Common myeloid progenitor, CD34-positive (primary cell): Measurements from ENCODE around the gene CLIP4.
"Not testable (repeated sequence)": the region's sequence is repeated elsewhere in the genome, so short reads cannot be mapped to it uniquely, and the experiment has no call there.

Source experiments
- CTCF ChIA-PET: fragments of 350-600 bp; sonication (Branson Sonifier 250); formaldehyde crosslinking; loops from one replicate; lab custom pipeline; 2021; ENCODE audit warnings: antibody characterized with exemption; lab: Charles Lee
- POLR2A ChIA-PET: fragments of 350-600 bp; sonication (Branson Sonifier 250); formaldehyde crosslinking; loops from one replicate; lab custom pipeline; 2021; ENCODE audit warnings: antibody characterized with exemption; lab: Charles Lee
- DNase-seq, 3 donors: peaks; one replicate each; pipeline versions ENCODE4 v3.0.0 to v3.0.0-alpha.2; 2013
- H3K27ac ChIP-seq, 2 experiments: 1 replicate in 1 of 2; 2 replicates in 1 of 2; pipeline ENCODE4 v1.7.0; 2013; ENCODE audit warnings: inconsistent platforms in 2 of 2, low read length in 2 of 2, mild to moderate bottlenecking in 2 of 2, low read depth in 1 of 2, moderate library complexity in 1 of 2; ENCODE audit not compliant: severe bottlenecking in 2 of 2, insufficient read depth in 1 of 2, poor library complexity in 1 of 2
- H3K27me3 ChIP-seq, 5 experiments: replicated peaks in 2 of 5; 1 replicate in 3 of 5; 2 replicates in 2 of 5; pipeline versions ENCODE4 v1.6.1 to v1.7.0; 2013; ENCODE audit warnings: low read length in 4 of 5, mild to moderate bottlenecking in 2 of 5, moderate library complexity in 2 of 5, inconsistent platforms in 1 of 5; ENCODE audit not compliant: insufficient read depth in 5 of 5, control insufficient read depth in 4 of 5
- H3K36me3 ChIP-seq, 4 experiments: 1 replicate in 2 of 4; 2 replicates in 2 of 4; pipeline versions ENCODE4 v1.6.1 to v1.7.0; 2013; ENCODE audit warnings: low read length in 3 of 4, control low read depth in 1 of 4, mild to moderate bottlenecking in 1 of 4; ENCODE audit not compliant: control insufficient read depth in 4 of 4, insufficient read depth in 4 of 4
- H3K4me1 ChIP-seq, 4 experiments: 1 replicate in 3 of 4; 2 replicates in 1 of 4; pipeline versions ENCODE4 v1.6.1 to v1.7.1; 2013; ENCODE audit warnings: low read length in 3 of 4, mild to moderate bottlenecking in 3 of 4, control low read depth in 1 of 4, inconsistent platforms in 1 of 4, moderate library complexity in 1 of 4; ENCODE audit not compliant: control insufficient read depth in 4 of 4, insufficient read depth in 4 of 4; ENCODE audit errors: control extremely low read depth in 1 of 4
- H3K4me3 ChIP-seq, 7 experiments: 1 replicate in 4 of 7; 2 replicates in 3 of 7; pipeline versions ENCODE4 v1.5.1 to v1.7.0; 2013; ENCODE audit warnings: mild to moderate bottlenecking in 7 of 7, low read length in 6 of 7, moderate library complexity in 6 of 7, inconsistent platforms in 2 of 7, low read depth in 2 of 7, control low read depth in 1 of 7; ENCODE audit not compliant: insufficient read depth in 4 of 7, control insufficient read depth in 1 of 7; ENCODE audit errors: extremely low read depth in 1 of 7
- H3K9me3 ChIP-seq, 5 experiments: 1 replicate in 4 of 5; 2 replicates in 1 of 5; pipeline versions ENCODE4 v1.6.1 to v1.7.1; 2013; ENCODE audit warnings: low read length in 4 of 5, mild to moderate bottlenecking in 2 of 5, inconsistent platforms in 1 of 5, low read depth in 1 of 5, moderate library complexity in 1 of 5; ENCODE audit not compliant: control insufficient read depth in 4 of 5, insufficient read depth in 2 of 5; ENCODE audit errors: control extremely low read depth in 1 of 5
- WGBS: methylation state at CpG from one replicate; pipeline ENCODE4 v1.1.5; 2013; ENCODE audit not compliant: insufficient coverage; 5-methylcytosine and 5-hydroxymethylcytosine counted together

Gene CLIP4

DNA sequence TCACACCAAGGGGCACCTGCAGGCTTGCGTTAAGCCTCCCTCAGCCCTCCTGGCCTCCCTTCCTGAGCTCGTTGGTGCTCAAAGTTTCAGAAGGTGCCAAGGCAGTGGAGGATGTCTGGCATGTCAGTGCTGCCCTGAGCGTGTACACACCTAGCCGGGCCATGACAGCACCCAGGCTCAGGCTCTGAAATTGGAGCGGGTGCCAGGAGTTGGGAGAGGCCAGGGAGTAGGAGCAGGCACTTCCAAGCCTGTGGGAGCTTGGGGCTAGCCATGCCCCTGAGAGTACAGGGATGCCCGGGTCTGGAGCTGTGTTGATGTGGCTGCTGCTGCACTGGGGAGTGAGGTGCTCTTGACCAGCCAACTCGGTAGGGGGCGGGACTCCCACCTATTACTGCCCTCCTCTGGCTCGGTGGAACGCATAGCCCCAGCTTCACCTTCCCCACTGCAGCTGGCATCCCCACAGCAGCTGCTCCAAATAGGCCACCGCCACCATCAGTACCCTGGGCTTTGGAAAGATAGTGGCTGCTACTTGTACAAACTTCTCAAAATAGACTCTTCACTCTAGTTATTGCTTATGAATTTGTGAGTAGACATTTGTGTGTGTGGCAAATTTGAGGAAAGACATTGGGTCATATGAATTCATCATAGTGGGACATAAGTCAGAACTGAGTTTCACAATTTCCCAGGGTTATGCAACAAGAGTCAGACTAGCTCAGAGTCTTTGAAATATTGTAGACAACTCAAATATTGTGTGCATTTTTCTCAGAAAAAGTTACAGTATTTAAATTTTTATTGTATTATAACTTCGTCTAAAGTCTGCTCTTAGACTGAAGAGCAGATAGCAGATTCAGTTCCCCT, 34.1 kb upstream of the CLIP4 start:
- CTCF ChIA-PET: no interaction called here
- H3K27me3 ChIP-seq: no peaks in the 10 kb centered on the region
- H3K27ac ChIP-seq: no peak overlapping the region
- H3K4me3 ChIP-seq: no peak overlapping the region
- 84% methylated on average over 6 of the region's 12 CpGs for WGBS
- H3K4me1 ChIP-seq: no peaks in the 10 kb centered on the region
- H3K36me3 ChIP-seq: no peaks in the 10 kb centered on the region
- peaks cover 0 to 28% (median 16%) of the 10 kb centered on the region in 5 experiments for H3K9me3 ChIP-seq
- DNase-seq: no peak
- POLR2A ChIA-PET: interaction anchor here (0.5 to 0.6 kb wide), 2 partner anchors 1100 to 1420 kb away, joined by 3 read pairs; no protein-coding TSS in a partner anchor

DNA sequence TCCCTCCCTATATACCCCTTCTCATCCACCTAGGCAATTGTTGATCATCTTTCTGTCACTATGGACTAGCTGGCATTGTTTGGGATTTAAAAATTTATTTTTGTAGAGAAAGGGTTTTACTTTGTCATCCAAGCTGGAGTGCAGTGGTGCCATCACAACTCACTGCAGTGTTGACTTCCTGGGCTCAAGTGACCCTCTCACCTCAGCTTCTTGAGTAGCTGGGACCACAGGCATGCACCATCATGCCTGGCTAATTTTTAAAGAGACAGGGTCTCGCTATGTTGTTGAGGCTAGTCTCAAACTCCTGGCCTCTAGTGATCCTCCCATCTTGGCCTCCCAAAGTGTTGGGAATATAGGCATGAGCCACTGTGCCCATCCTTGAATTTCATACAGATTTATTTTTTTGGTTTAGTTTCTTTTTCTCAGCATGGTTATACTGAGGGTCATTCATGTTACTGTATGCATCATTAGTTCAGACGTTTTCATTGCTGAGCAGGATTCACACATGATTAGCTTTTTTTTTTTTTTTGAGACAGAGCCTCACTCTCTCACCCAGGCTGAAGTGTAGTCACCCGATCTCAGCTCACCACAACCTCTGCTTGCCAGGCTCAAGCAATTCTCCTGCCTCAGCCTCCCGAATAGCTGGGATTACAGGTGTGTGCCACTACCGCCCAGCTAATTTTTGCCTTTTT, 32.3 kb upstream of the CLIP4 start:
- H3K4me3 ChIP-seq: no peak overlapping the region
- H3K9me3 ChIP-seq: peaks cover 0 to 25% (median 16%) of the 10 kb centered on the region in 5 experiments
- no peak for DNase-seq
- H3K27ac ChIP-seq: no peak overlapping the region
- H3K27me3 ChIP-seq: no peaks in the 10 kb centered on the region
- 91% methylated on average over 4 of the region's 5 CpGs for WGBS
- H3K36me3 ChIP-seq: no peaks in the 10 kb centered on the region
- H3K4me1 ChIP-seq: no peaks in the 10 kb centered on the region
- CTCF ChIA-PET: interaction anchor here (1.6 kb wide), 1 partner anchor 13 kb away, joined by 6 read pairs; no protein-coding TSS in a partner anchor
- POLR2A ChIA-PET: no interaction called here

DNA sequence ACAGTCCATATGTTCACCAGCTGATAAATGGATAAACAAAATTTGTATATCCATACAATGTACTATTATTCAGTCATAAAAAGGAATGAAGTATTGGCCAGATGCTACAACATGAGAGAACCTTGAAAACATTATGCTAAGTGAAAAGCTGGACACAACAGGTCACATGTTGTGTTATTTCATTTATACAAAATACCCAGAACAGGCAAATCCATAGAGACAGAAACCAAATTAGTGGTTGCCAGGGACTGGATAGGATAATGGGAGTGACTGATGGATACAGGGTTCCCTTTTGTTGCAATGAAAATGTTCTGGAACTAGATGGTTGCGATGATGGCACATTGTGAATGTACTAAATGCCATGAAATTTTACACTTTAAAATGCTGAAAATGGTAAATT, 30.7 kb upstream of the CLIP4 start:
- no peak for DNase-seq
- POLR2A ChIA-PET: no interaction called here

DNA sequence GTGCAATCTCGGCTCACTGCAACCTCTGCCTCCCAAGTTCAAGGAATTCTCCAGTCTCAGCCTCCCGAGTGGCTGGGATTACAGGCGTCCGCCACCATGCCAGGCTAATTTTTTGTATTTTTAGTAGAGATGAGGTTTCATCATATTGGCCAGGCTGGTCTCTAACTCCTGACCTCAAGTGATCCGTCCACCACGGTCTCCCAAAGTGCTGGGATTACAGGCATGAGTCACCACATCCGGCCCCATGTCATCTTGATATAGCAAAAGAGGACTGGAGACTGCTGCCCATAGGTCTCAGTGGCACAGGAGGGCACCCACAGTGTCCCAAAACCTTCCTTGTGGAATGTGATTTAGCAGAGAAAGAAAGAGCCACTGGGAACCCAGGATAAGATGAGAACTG, 24.9 kb upstream of the CLIP4 start:
- CTCF ChIA-PET: not testable (repeated sequence)
- 94% methylated on average over 5 of the region's 7 CpGs for WGBS

More for the DNA sequence above, 30.7 kb upstream of the CLIP4 start:
- Histone ChIP-seq H3K9me3 (peaks cover 0 to 16% (median 12%) of the 10 kb centered on the region in 5 experiments), H3K4me3 (no peak overlapping the region), H3K36me3 (no peaks in the 10 kb centered on the region), H3K27me3 (no peaks in the 10 kb centered on the region), H3K4me1 (no peaks in the 10 kb centered on the region), H3K27ac (no peak overlapping the region)
- CTCF ChIA-PET: interaction anchor here (1.6 kb wide), 1 partner anchor 11 kb away, joined by 6 read pairs; no protein-coding TSS in a partner anchor
- WGBS: no CpG with 5 or more reads among the region's 1 CpG

DNA sequence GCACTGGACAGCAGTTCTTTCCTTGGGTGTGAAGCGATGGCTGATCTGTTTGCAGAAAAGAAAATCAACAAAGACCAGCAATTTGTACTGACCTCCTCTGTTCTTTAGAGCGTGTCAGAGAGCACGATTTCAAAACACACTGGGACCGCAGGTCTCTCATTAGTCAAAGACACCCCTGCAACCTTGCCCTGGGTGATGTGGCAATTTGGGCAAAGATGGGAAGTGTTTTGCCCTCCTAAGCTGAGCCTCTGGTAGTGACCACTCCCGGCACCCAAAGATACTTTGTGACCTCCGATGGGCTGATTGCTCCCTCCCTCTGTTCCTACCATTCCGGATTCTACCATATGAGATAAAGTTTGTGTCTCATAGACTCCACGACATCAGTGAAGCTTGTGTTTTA, 18.2 kb upstream of the CLIP4 start:
- no peak overlapping the region for H3K4me3 ChIP-seq
- WGBS: 93% methylated on average over 7 of the region's 8 CpGs
- no peaks in the 10 kb centered on the region for H3K36me3 ChIP-seq
- H3K4me1 ChIP-seq: no peaks in the 10 kb centered on the region
- H3K27ac ChIP-seq: no peak overlapping the region
- no peaks in the 10 kb centered on the region for H3K9me3 ChIP-seq
- ChIA-PET CTCF (interaction anchor here (1.1 to 1.7 kb wide), 2 partner anchors 9 to 13 kb away, joined by 5 to 6 read pairs; no protein-coding TSS in a partner anchor), POLR2A (no interaction called here)
- DNase-seq: no peak
- H3K27me3 ChIP-seq: no peaks in the 10 kb centered on the region

More for the DNA sequence above, 24.9 kb upstream of the CLIP4 start:
- DNase-seq, H3K27me3 ChIP-seq, H3K4me1 ChIP-seq, H3K36me3 ChIP-seq, H3K9me3 ChIP-seq, H3K4me3 ChIP-seq, POLR2A ChIA-PET, H3K27ac ChIP-seq: not testable (repeated sequence)

DNA sequence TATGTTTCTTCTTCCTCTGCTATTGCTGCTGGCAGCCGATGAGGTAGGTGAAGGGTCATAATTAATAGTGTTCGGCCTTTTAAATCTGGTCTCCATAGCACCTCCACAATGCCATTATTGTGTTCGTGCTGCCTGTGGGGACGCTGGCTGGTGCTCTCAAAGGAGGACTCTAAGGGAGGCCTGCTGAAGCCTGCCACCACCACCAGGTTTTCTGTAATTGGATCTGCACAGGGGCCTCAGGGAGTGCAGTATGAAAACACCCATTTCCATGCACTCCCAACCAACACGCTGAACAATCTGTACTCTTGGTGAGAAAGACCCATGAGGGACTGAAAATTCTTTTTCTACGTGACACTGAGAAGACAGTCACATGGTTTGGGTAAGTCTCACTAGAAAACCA, 17.6 kb upstream of the CLIP4 start:
- H3K4me1 ChIP-seq: no peaks in the 10 kb centered on the region
- POLR2A ChIA-PET: no interaction called here
- H3K4me3 ChIP-seq: no peak overlapping the region
- no peaks in the 10 kb centered on the region for H3K9me3 ChIP-seq
- H3K27ac ChIP-seq: no peak overlapping the region
- no peak for DNase-seq
- 100% methylated on average over 6 of the region's 6 CpGs for whole genome bisulfite sequencing
- no peaks in the 10 kb centered on the region for H3K36me3 ChIP-seq
- H3K27me3 ChIP-seq: no peaks in the 10 kb centered on the region
- CTCF ChIA-PET: no interaction called here

DNA sequence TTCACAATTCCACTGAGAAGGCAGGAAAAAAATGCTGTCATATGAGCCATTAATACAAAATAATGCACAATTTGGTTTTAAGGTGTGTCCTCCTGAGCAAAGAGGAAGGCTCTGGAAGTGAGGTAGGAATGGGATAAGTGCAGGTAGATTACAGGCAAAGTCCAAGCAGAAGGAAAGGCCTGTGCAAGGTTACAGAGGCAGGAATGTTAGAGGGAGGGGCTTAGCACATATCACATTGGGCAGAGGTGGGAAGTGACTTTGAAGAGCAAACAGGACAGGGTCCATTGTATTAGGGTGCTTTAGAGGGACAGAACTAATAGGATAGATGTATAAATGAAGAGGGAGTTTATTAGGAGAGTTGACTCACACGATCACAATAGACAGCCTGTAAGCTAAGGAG, 14.7 kb upstream of the CLIP4 start:
- Histone ChIP-seq H3K9me3 (no peaks in the 10 kb centered on the region), H3K4me3 (no peak overlapping the region), H3K27me3 (no peaks in the 10 kb centered on the region), H3K36me3 (no peaks in the 10 kb centered on the region), H3K4me1 (no peaks in the 10 kb centered on the region), H3K27ac (no peak overlapping the region)
- ChIA-PET CTCF (no interaction called here), POLR2A (no interaction called here)
- WGBS: 100% methylated on average over 1 of the region's 1 CpG
- DNase-seq: no peak
